GM21825 (cell line): Measurements from ENCODE around the gene TESK1.
"Not testable (repeated sequence)": the region's sequence is repeated elsewhere in the genome, so short reads cannot be mapped to it uniquely, and the experiment has no call there.

ENCODE experiments used
- ATAC-seq: cut with Tn5 transposase; IDR thresholded peaks from one replicate; pipeline ENCODE4 v1.9.1; 2021; ENCODE audit warnings: mild to moderate bottlenecking, moderate library complexity; ENCODE audit not compliant: unreplicated experiment

Gene TESK1

GRCh38 chr9:35612843-35613242 is 7.8 kb downstream of the TESK1 start:
- ATAC-seq = no peak

GRCh38 chr9:35615981-35616680 is 11.1 kb downstream of the TESK1 start:
- ATAC-seq = no peak

- no peak for ATAC-seq
These were observed 11.8 kb downstream of the TESK1 start for GRCh38 chr9:35616681-35617459.

GRCh38 chr9:35617548-35617947 is 12.5 kb downstream of the TESK1 start:
- ATAC-seq = no peak

DNA sequence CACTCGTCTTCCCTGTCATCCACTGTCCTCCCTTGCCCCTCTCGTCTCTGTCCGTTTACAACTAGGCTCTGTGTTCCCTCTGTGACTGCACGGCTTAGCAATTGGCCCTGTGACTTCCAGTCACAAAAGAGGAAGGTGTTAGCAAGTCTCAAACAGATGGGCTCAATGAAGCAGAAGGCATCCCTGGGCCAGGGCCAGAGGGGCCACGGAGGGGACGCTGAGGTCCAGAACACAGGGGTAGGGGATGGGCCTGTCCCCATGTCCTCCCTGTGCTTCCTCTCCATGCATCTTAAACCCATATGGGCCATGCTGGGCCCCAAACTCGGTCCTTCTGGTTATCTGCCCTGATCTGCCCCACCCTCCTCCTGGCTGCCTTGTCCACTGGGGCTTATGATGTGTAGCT is 13.3 kb downstream of the TESK1 start, which contains the start of gene CD72:
Gene CD72 (minus strand): TSS at position 89 of the 403 bp plus-strand sequence. CDS start 110 bp downstream, outside the sequence.
- no peak for ATAC-seq

GRCh38 chr9:35618854-35619799 is 14.1 kb downstream of the TESK1 start:
- ATAC-seq = peak; percentile 59

DNA sequence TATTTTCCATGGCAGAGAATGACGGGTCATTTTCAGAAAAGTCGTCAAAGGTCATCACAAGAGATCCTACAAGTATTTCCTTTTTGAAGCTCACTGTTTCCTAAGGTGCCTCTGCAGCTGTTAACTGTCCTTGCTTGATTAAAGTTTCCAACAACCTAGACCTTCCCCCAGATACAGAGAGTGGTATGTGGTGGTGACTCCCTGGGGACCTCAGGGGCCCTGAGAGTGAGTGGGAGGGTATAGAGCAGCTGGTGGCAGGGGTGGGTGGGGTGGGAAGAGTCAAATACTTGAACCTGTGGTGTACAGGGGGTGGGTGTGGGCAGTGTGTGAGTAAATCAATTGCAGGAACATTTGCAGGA is 14.7 kb downstream of the TESK1 start:
- peak; percentile 37 for ATAC-seq

DNA sequence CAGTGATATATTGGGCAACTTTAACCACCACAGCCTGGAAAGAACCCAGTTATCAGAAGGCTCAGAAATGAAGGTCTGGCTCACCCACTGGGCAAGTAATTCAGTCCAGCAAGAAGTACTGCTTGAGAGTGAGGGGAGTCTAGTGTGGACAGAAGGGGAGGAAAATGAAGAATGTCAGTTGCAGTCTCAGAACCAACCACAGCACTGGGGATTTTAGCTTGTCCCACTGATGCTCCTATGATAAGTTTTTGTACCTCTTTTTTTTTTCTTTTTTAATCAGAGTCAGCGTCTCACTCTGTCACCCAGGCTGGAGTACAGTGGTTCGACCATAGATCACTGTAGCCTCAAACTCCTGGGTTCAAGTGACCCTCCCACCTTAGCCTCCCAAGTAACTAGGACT is 22.5 kb downstream of the TESK1 start:
- no peak for ATAC-seq

- no peak for ATAC-seq
These were observed 23.4 kb downstream of the TESK1 start for GRCh38 chr9:35628389-35628991.

- no peak for ATAC-seq
These were observed 24.5 kb downstream of the TESK1 start for GRCh38 chr9:35629597-35629996.

GRCh38 chr9:35635730-35636129 is 30.7 kb downstream of the TESK1 start:
- ATAC-seq = no peak

DNA sequence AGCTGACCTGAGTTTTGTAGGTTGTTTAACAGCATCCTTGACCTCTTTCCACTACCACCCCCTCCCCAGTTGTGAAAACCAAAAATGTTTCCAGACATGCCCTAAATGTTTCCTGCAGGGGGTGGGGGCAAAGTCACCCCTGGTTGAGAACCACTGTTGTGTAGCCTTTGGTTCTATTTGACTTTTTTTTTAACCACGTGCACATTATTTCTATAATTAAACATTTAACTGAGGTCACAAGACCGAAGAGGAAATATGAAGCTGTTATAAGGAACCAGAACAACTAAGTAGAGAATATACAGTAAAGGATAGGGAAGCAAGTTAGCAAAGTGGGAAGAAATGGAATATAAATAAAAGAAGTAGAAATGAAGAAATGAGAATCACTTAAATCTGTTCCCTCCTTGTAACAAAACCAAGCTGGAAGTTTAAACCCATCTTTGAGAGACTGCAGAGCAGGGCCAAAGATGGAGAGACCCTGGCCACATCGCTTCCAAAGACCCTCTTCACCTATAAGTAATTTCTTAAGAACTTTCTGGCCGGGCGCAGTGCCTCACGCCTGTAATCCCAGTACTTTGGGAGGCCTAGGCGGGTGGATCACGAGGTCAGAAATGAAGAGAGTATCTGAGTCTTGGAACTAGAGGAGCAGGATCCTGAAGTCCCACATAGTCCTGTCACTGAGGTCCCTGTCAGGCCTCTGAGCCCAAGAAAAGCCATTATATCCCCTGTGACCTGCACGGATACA is 31.2 kb downstream of the TESK1 start:
- ATAC-seq = no peak

GRCh38 chr9:35636877-35637246 is 31.8 kb downstream of the TESK1 start:
- not testable (repeated sequence) for ATAC-seq

- ATAC-seq = not testable (repeated sequence)
These were observed 32.4 kb downstream of the TESK1 start for GRCh38 chr9:35637427-35637955.

DNA sequence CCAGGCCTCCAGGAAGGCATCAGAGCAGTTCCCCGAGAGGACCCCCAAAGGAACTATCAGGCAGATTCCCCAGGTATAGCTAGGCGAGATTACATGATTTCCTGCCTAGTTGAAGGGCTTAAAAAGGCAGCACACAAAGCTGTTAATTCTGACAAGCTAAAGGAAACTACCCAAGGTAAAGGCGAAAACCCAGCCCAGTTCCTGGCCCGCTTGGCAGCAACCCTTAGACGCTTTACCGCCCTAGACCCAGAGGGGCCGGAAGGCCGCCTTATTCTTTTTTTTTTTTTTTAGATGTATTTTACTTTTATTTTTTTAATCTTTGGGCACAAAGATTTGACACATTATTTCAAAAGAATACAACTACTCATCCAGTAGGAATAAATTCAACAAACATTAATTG is 33.7 kb downstream of the TESK1 start:
- ATAC-seq = not testable (repeated sequence)

GRCh38 chr9:35639225-35639624 is 34.2 kb downstream of the TESK1 start:
- ATAC-seq = not testable (repeated sequence)

DNA sequence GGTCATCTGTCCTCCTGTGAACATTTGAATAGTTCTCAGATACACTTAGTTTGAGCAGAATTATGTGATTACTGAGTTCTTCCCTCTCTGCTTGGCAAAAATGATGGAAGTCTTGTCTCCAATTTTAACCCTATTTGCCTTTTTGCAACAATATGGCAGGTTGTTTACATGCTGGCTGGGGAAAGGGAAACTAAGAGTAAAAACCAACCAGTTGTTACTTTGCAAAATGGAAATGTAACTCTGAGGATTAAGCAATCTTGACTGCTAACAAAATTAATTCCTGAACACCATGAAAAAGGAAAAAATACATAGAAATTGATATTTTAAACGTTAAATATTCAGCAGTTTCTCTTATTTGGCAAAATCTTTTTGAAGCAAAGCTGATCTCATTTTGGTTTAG is 34.6 kb downstream of the TESK1 start:
- ATAC-seq = no peak

DNA sequence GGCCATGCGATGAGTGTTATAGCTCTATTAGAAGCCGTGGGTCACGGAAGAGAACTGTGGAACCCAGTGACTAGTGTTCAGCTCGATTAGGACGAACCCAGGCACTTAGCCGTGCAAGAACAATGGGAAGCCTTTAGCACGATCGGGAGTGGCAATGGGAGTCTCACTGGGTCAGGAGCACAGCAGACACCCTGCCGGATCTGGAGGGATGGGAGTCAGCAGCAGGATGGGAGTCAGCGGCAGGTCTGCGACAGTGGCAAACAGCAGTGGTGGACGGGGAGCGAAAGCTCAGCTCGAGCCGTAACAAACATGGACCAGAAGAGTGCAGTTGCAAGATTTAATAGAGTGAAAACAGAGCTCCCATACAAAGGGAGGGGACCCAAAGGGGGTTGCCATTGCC is 35.4 kb downstream of the TESK1 start:
- ATAC-seq = not testable (repeated sequence)

DNA sequence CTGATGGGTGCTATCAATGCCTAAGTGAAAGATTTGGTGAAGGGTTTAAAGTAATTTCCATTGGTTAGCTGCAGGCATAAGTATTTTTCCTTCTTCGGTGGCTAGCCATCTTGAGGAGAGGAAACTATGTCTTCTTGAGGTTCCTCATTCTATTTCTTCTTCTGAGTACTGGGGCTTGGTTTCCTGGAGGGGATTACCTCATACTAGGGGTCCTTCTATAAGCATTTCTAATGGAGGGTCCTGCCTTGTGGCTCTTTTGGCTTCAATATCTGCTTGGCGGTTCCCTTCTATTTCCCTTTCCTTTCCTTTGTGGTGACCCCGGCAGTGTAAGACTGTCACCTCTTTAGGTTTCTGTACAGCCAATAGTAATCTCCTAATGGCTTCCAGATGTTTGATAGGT is 36.4 kb downstream of the TESK1 start:
- ATAC-seq = not testable (repeated sequence)

DNA sequence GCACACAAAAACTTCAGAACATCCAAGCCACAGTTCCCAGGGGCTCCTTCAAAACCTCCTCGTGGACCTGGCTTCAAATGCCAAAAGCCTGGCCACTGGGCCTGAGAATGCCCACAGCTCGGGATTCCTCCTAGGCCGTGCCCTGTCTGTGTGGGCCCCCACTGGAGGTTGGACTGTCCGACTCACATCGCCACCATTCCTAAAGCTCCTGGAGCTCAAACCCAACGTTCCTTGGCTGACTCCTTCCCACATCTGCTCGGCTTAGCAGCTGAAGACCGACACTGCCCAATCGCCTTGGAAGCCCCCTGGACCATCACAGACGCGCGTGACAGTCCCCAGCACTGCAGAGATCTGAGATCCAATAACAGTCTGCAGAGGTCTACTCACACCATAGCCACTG is 38.0 kb downstream of the TESK1 start:
- no peak for ATAC-seq
